ENCODE data around the gene NLGN4X. TPM values are rescaled to one million over a fixed set of nuclear protein-coding genes. Genes with fewer than 3 reads are reported as not detected.
A peak's percentile ranks its signal among the peaks of the same experiment; 100 is the strongest.

NLGN4X gene
- total RNA-seq, 2 experiments from 2014 or later: 0.05 to 0.12 TPM

DNA sequence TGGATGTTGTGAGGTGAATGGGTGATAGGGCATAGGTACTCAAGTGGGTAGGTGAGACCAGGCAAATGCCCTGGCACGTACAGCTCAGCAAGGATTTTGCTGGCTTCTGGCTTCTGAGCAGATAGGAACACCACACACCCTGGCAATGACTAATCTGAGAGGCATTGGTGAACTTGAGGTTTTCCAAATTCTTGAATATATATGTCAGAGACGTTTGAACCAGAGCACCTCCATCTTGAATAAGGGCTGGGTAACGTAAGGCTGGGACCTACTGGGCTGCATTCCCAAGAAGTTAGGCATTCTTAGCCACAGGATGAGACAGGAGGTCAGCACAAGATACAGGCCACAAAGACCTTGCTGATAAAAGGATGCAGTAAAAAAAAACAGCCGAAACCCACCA lies 204.5 kb downstream of the NLGN4X start:
- Mint-ChIP-seq H3K36me3 (ENCODE audit: low read depth) (no peaks in the 10 kb centered on the region), H3K27ac (no peak overlapping the region), H3K27me3 (peaks cover 3% of the 10 kb centered on the region), H3K9me3 (no peaks in the 10 kb centered on the region), H3K4me3 (no peak overlapping the region), H3K4me1 (peaks cover 4% of the 10 kb centered on the region)
- DNase-seq: no peak
- CTCF ChIA-PET: no interaction called here
- POLR2A ChIA-PET: no interaction called here

DNA sequence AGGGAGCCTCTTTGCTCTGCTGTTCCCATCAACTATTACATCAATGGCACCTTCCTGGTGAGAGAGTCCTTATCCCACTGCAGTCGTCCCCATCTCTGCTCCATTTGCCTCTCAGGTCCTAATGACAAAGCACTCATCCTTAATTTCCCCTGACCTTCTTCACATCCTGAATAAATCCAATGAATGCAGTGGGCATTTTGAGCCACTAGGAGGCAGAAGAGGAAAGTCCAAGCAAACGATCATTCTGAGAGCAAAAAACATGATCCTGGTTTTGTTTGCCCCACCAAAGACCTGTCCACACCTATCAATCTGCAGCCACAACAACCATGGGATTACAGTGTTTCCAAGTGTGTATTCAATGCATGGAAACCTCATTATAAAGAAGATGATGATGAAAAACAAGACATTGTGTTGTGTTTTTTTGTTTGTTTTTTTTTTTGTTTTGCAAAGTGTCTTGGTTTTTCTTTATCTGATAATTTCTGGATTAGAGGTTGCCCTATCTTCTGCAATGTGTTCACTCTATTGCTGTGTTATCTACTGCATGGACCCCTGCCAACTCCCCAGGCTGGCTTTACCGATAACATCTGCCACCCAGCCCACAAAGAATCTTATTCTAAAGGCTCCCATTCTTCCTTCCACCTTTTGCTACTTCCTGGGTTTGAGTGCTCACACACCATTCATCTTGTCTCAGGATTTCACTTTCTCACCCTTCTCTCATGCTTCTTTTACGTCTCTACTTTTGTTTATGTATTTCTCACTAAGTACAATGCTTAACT lies 207.2 kb downstream of the NLGN4X start:
- peak; percentile 25 for DNase-seq
- POLR2A ChIA-PET: no interaction called here
- Mint-ChIP-seq H3K27me3 (peaks cover 3% of the 10 kb centered on the region), H3K4me3 (no peak overlapping the region), H3K9me3 (no peaks in the 10 kb centered on the region), H3K27ac (no peak overlapping the region), H3K4me1 (peaks cover 4% of the 10 kb centered on the region), H3K36me3 (ENCODE audit: low read depth) (no peaks in the 10 kb centered on the region)
- CTCF ChIA-PET: no interaction called here

- Mint-ChIP-seq H3K4me1 (peaks cover 4% of the 10 kb centered on the region), H3K27ac (no peak overlapping the region), H3K36me3 (ENCODE audit: low read depth) (no peaks in the 10 kb centered on the region), H3K4me3 (no peak overlapping the region), H3K27me3 (peaks cover 3% of the 10 kb centered on the region), H3K9me3 (no peaks in the 10 kb centered on the region)
- POLR2A ChIA-PET: no interaction called here
- DNase-seq: no peak
- CTCF ChIA-PET: no interaction called here
Observed at GRCh38 chrX:6019076-6019475, 209.6 kb downstream of the NLGN4X start.

- no peaks in the 10 kb centered on the region for H3K27me3 Mint-ChIP-seq
- H3K9me3 Mint-ChIP-seq: no peaks in the 10 kb centered on the region
- ChIA-PET POLR2A (no interaction called here), CTCF (no interaction called here)
- no peaks in the 10 kb centered on the region for H3K36me3 Mint-ChIP-seq (ENCODE audit: low read depth)
- H3K4me1 Mint-ChIP-seq: no peaks in the 10 kb centered on the region
- no peak overlapping the region for H3K4me3 Mint-ChIP-seq
- no peak for DNase-seq
- H3K27ac Mint-ChIP-seq: no peak overlapping the region
Observed at GRCh38 chrX:6015423-6015822, 213.2 kb downstream of the NLGN4X start.

GRCh38 chrX:6012357-6012756 lies 216.3 kb downstream of the NLGN4X start:
- no peak for DNase-seq
- no peaks in the 10 kb centered on the region for H3K27me3 Mint-ChIP-seq
- no peaks in the 10 kb centered on the region for H3K4me1 Mint-ChIP-seq

GRCh38 chrX:6005856-6006255 lies 222.8 kb downstream of the NLGN4X start:
- Mint-ChIP-seq H3K4me3 (no peak overlapping the region), H3K36me3 (ENCODE audit: low read depth) (no peaks in the 10 kb centered on the region), H3K9me3 (no peaks in the 10 kb centered on the region), H3K27ac (no peak overlapping the region), H3K4me1 (no peaks in the 10 kb centered on the region), H3K27me3 (no peaks in the 10 kb centered on the region)
- CTCF ChIA-PET: no interaction called here
- no peak for DNase-seq
- POLR2A ChIA-PET: no interaction called here

More at GRCh38 chrX:6012357-6012756, 216.3 kb downstream of the NLGN4X start:
- Mint-ChIP-seq H3K9me3 (no peaks in the 10 kb centered on the region), H3K4me3 (no peak overlapping the region), H3K36me3 (ENCODE audit: low read depth) (no peaks in the 10 kb centered on the region), H3K27ac (no peak overlapping the region)
- ChIA-PET CTCF (no interaction called here), POLR2A (no interaction called here)

GRCh38 chrX:6004529-6004928 lies 224.1 kb downstream of the NLGN4X start:
- H3K4me3 Mint-ChIP-seq: no peak overlapping the region
- H3K27me3 Mint-ChIP-seq: no peaks in the 10 kb centered on the region
- no peak for DNase-seq
- H3K27ac Mint-ChIP-seq: no peak overlapping the region
- ChIA-PET POLR2A (no interaction called here), CTCF (no interaction called here)
- no peaks in the 10 kb centered on the region for H3K9me3 Mint-ChIP-seq
- no peaks in the 10 kb centered on the region for H3K36me3 Mint-ChIP-seq (ENCODE audit: low read depth)
- no peaks in the 10 kb centered on the region for H3K4me1 Mint-ChIP-seq

DNA sequence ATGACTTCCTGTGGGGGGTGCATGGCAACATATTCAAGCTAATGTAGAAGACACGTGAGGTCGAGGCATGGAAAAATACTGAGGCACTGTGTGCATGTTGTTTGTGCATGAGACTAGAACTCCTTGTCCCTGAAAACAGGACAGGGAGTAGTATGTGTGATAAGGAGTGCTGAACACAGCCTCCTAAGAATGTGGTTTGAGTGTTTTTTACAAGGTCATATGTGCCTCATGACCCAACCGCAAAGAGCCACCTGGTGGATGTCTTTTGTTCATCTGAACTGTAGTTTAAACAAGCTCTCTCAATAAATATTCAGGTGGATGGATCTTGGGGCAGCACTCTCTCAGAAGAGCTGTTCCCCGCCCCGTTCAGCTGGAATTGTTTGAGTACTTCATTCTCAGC lies 226.6 kb downstream of the NLGN4X start:
- Mint-ChIP-seq H3K36me3 (ENCODE audit: low read depth) (no peaks in the 10 kb centered on the region), H3K4me1 (no peaks in the 10 kb centered on the region), H3K27me3 (no peaks in the 10 kb centered on the region), H3K4me3 (no peak overlapping the region), H3K27ac (no peak overlapping the region), H3K9me3 (no peaks in the 10 kb centered on the region)
- CTCF ChIA-PET: no interaction called here
- no peak for DNase-seq
- POLR2A ChIA-PET: no interaction called here

DNA sequence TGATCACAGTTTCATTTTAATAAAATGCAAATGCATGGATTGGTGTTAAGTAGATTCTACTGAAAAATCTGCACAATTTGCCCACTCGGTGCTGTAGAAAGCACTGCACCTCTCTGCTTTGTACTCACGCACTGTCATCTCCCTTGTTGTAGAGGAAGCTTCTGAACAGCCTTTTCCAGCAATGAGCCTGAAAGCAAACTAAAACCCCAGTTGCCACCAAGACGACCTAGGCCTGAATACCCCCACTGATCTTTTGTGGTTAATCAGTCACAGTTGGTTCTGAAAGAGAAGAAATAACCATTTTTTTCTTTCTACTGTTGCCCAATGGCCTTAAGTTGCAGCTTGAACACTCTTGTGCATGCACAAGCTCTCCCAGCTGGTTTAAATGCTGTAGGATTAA lies 229.8 kb downstream of the NLGN4X start:
- Mint-ChIP-seq H3K9me3 (no peaks in the 10 kb centered on the region), H3K36me3 (ENCODE audit: low read depth) (no peaks in the 10 kb centered on the region), H3K4me3 (no peak overlapping the region), H3K27ac (no peak overlapping the region), H3K27me3 (no peaks in the 10 kb centered on the region), H3K4me1 (no peaks in the 10 kb centered on the region)
- no peak for DNase-seq
- ChIA-PET POLR2A (no interaction called here), CTCF (no interaction called here)

DNA sequence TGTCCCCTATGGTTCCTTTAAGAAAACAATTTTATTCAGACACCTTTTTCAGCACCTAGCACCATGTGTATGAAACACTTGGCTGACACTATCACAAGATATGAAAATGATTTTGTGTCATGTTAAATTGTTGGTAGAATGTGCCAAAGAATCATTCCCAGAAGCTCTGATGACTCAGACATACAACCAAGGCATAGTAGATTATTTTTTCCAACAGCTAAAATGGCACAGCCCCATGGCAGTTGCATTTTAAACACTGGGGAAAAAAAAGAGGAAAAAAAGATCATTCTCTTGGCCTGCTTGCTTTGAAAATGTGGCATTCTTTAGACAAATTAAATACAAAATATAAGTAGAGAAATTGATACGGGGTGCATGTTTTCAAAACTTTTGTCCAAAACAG lies 230.2 kb downstream of the NLGN4X start:
- Mint-ChIP-seq H3K27ac (no peak overlapping the region), H3K27me3 (no peaks in the 10 kb centered on the region), H3K36me3 (ENCODE audit: low read depth) (no peaks in the 10 kb centered on the region), H3K4me1 (no peaks in the 10 kb centered on the region), H3K9me3 (no peaks in the 10 kb centered on the region), H3K4me3 (no peak overlapping the region)
- POLR2A ChIA-PET: no interaction called here
- DNase-seq: no peak
- CTCF ChIA-PET: no interaction called here

- Mint-ChIP-seq H3K27me3 (no peaks in the 10 kb centered on the region), H3K27ac (no peak overlapping the region), H3K36me3 (ENCODE audit: low read depth) (no peaks in the 10 kb centered on the region), H3K9me3 (no peaks in the 10 kb centered on the region), H3K4me3 (no peak overlapping the region), H3K4me1 (no peaks in the 10 kb centered on the region)
- no peak for DNase-seq
- CTCF ChIA-PET: no interaction called here
- POLR2A ChIA-PET: no interaction called here
Observed at GRCh38 chrX:5991393-5991792, 237.3 kb downstream of the NLGN4X start.

GRCh38 chrX:5979338-5979737 lies 249.3 kb downstream of the NLGN4X start:
- no peaks in the 10 kb centered on the region for H3K27me3 Mint-ChIP-seq
- no peaks in the 10 kb centered on the region for H3K9me3 Mint-ChIP-seq
- H3K4me1 Mint-ChIP-seq: no peaks in the 10 kb centered on the region
- no peak overlapping the region for H3K4me3 Mint-ChIP-seq
- no peaks in the 10 kb centered on the region for H3K36me3 Mint-ChIP-seq (ENCODE audit: low read depth)
- CTCF ChIA-PET: no interaction called here
- DNase-seq: no peak
- H3K27ac Mint-ChIP-seq: no peak overlapping the region
- POLR2A ChIA-PET: no interaction called here

GRCh38 chrX:5976332-5976731 lies 252.3 kb downstream of the NLGN4X start:
- Mint-ChIP-seq H3K27ac (no peak overlapping the region), H3K36me3 (ENCODE audit: low read depth) (no peaks in the 10 kb centered on the region), H3K4me1 (no peaks in the 10 kb centered on the region), H3K4me3 (no peak overlapping the region), H3K9me3 (no peaks in the 10 kb centered on the region), H3K27me3 (no peaks in the 10 kb centered on the region)
- POLR2A ChIA-PET: no interaction called here
- CTCF ChIA-PET: no interaction called here
- no peak for DNase-seq

GRCh38 chrX:5971300-5971699 lies 257.4 kb downstream of the NLGN4X start:
- ChIA-PET POLR2A (no interaction called here), CTCF (no interaction called here)
- Mint-ChIP-seq H3K27me3 (no peaks in the 10 kb centered on the region), H3K9me3 (no peaks in the 10 kb centered on the region), H3K4me3 (no peak overlapping the region), H3K36me3 (ENCODE audit: low read depth) (no peaks in the 10 kb centered on the region), H3K4me1 (no peaks in the 10 kb centered on the region), H3K27ac (no peak overlapping the region)
- no peak for DNase-seq
